ENCODE data around the gene WDFY2.
"Not testable (repeated sequence)": the region's sequence is repeated elsewhere in the genome, so short reads cannot be mapped to it uniquely, and the experiment has no call there.

The WDFY2 gene

DNA sequence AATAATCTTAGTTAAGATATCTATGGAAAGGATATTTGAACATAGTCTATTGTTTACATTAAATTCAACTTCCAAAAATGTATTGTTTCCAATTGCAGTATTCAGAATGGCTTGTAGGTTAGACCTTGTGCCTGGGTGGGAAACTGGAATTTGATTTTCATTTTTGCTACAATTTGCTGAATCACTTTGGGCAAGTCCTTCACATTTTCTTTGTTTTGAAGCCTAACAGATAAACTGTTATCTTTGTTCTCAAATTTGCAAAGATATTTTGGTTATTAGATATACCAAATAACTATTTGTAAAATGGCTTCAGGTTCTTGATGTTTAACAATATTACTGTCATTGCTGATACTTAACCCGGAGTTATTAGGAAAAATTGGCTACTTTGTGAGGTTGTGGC is 82.6 kb downstream of the WDFY2 start:
- FAIRE-seq, result no peak

DNA sequence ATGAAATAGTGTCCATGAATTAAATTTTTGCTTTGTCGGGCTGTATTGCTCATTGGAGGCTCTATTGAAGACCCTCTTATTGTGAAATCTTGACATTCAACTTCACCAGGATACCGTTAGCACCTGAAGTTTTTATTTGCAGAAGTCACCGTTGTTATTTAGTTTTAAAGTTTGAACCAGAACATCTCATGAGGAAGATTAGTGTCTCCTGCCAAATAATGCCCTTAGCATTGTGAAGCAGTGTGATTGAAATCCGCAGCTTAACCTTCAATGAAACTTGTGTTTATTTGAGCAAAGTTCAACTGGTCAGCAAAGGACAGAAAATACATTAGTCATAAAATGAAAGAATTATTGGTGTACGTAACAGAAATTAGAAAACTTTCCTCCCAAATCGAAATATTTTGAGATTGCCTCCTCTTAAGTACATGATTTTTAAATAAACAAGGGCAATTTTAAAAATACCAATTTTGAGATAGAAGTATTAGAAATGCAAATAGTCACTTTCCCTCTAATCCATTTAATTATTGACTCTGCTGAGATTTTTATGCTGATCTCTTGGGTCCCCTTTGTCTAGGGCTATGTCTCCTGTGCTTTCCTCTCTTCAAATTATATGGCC is 84.4 kb downstream of the WDFY2 start:
- no peak for FAIRE-seq

DNA sequence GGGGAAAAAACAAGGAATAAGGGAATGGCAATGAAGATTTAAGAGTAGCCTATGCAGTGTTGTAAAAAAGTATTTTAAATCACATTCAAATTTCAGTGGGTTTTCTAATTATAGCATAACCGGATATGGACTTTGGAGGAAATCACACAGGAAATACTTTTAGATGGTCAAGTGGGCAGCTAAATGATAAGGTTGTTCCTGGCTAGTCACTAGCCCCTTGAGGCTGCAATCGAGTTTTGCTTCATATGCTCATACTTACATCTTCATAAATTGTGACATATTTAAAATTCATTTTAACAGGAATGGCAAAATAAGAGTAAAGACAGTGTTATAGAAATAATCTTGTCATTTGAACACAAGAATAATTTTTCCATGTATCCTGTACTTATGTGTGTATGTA is 88.9 kb downstream of the WDFY2 start:
- peak; percentile 55 for FAIRE-seq

DNA sequence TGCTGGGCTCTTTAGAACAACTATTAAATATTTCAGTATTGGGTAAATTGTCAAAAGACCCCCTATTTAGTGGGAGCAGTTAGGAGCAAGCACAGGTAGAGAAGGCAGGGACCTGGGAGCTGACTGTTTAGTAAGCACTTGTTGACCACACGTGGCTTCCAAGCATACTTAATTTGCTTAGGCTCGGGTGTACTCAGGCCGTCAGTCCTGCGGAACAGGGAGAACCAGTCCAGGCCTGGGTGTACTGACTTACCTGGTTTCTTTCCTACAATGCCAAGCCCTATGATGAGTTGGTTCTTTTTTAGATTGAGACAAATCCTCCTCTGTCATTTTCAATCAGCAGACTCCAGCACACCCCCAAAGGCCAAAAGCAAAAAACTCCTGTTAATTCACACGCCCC is 90.0 kb downstream of the WDFY2 start:
- FAIRE-seq, result no peak

DNA sequence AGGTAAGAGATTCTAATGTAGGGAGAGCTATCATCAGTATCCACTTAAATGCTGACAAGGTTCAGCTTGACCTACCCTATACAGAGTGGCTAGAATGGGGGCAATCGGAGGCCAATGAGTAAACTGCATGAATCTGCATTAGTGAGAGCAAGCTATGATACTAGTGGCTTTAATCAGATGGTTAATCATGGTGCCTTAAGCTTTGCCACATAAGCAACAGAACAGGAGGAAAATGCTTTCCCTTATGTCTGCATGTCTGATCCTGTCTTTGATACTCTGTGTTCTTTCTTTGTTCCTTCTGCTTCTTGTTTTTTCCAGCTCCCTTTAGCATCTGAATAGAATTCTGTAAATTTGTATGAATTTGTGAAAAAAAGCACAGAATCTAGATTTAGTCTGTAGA is 91.1 kb downstream of the WDFY2 start:
- no peak for FAIRE-seq

DNA sequence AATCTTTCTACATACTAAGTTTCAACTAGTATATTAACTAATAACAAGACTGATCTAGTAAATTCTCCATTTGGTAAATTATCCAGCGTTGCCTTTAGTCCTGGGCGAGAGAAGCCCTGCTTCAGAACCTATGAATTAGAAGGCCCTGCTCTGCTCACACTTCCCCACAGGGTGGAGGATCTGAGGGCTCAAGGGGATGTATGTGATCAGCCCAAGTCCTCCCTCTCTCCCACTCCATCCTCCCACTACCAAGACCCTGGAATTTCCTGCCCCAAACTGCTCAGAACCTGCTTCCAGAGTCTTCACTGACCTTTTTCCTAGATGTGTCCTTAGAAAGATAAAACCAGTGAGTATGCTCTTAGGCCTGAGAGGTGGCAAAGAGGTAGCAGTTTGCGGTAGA is 91.6 kb downstream of the WDFY2 start:
- no peak for FAIRE-seq

DNA sequence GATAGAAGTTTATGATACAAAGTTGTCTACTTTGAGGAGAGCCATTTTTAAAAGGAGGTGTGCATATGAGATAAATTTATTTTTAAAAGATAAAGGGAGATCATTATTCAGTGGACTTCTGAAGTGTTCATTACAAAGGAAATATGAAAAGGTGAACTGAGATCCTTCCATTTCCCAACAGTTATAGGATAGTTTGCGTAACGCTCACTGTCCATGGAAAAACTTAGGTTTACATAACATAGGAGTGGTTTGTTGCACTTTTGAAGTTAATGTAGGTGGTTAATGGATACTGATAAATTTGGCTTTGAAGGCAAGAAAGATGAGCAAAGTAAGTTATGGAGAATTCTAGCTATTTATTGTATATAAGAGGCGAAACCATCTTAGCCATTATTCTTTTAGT is 92.5 kb downstream of the WDFY2 start:
- no peak for FAIRE-seq

DNA sequence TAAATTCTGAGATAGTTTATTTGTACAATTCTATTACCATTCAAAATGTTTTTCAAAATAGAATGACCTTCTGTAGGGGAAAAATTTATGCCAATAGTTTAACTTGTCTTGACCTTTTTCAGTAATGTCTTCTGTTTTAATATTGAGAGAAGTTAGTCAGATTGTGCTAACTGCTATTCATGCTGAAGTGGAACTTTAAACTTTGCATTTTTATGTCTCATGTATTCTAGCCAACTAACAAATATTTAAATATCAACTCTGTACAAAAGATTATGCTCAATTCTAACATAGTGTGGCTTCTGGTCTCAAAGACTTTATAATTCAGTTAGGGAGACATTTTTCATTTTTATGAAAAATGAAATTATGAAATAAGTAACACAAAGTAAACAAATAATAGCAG is 94.2 kb downstream of the WDFY2 start:
- no peak for FAIRE-seq

DNA sequence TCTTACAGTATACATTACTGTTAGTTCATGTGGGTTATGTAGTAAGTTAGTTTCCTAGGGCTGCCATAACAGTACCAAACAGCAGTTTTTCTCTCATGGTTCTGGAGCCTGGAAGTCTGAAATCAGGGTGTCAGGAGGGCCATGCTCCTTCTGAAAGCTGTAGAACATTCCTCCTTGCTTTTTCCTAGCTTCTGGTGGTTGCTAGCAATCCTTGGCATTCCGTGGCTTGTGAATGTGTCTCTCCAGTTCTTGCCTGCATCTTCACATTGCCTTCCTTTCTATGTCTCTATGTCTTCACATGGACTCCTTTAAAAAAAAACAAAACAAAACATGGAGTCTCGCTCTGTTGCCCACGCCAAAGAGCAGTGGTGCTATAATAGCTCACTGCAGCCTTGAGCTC is 95.4 kb downstream of the WDFY2 start:
- no peak for FAIRE-seq

DNA sequence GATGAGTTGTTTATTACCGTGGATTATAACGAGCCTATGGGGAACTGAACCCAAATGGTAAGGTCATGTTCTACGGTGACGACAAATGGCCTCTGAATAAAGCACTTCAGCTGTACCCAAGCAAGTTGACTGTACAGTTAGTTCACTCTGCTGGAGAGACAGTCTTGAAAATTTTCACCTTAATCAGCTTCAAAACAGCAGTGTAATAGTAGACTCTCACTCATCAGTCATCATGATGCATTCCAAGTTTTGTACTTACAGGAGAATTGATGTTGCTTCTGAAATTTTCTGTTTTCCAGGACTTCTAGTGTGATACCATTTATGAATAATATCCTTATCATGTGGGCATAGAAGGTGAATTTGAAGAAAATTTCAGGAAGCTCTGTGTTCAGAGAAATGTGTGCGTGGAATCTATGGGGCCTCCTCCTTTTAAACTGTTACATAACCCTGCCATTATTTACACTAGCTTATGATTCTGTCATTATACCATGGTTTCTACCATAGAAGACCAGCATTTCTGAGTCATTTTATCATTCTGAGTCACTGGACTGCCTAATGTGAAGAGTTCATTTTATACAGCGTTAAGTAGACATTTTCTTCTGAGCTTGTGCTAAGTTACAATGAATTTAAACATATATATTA is 96.9 kb downstream of the WDFY2 start:
- no peak for FAIRE-seq

DNA sequence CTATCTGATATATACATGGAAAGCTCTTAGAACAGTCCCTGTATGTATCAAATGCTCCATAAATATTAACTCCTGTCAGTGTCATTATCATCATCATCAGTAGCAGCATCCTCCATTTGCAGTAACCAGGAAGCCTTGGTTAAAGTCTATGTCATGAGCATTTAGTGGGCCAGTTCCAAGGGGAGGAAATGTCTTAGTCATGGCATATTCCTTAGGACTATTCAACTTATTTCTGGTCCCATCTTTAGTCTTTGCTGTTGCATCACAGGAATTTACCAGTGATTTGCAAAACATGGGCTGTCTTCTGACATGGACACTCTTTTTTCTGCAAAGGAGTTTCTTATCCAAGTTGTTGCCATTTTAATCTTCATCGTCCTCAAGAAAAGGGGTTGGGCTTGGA is 98.4 kb downstream of the WDFY2 start:
- no peak for FAIRE-seq

DNA sequence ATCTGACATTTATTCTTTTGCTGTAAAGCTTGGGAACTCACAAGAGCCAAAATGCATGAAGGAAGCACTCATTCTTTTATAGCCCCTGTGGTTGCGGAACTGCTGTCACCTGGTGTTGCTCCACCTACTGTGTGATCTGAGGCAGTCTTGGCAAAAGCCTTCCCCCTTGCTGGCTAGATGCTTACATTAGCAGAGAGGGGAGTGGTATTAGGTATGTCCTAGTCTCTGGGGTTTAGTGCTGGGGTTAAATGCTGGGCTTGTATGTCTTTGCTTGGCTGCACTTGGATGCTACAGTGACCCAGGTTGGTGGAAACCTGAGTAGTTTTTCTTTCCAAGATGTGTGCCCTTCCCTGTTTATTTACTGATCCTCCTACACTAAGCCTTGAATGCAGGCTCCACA is 99.3 kb downstream of the WDFY2 start:
- FAIRE-seq, result no peak

DNA sequence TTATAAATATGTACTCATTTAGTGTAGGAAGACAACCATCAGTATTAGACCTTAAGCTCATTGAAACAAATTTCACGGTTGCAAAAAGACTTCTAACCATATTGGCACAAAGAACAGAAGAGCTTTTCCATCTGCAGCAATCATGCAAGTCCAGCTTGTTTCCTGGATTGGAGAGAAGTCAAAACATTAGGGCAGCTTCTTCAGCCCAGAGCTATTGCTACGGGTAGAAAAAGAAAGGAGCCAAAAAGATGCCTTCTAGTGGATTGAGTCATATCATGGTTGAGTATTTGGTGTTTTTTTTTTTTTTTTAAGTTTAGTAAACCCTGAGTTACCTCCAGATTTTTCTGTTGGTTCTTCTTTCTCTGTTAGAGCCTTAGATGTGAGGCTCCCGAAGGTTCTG is 99.8 kb downstream of the WDFY2 start:
- no peak for FAIRE-seq

DNA sequence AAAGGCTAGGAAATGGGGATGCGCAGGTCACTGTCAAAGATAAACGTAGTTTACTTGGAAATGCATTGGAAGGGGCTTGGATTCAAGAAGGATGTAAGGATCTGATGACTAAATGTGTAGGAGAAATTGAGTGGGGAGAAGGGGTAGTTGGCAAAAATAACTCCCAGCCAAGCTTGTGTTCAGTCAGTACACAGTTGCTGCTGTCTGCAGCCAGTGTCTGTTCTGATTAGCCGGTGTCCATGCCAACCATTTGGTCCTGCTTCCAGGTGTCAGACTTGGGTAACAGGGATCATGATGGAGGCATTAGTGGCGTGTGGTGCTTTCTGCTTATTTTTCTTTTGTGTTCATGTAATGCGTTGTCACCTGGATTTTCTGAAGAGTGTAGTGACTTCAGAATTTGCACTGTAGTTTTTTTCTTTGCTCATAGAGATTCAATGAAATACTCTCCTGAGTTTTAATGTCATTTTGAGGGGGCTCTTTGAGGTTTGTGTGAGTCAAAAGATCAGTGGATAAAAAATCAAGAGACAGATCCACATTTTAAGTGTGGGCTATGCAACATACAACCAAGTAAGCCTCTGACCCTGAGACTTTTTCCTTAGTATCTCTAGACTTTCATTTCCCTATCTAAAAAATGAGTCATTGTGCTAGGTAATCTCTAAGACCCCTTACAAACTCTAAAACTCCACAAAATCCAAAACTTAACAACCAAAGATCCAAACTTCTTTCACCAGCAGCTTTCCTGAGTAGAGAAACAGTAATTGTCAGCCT is 103.9 kb downstream of the WDFY2 start:
- FAIRE-seq, result no peak

DNA sequence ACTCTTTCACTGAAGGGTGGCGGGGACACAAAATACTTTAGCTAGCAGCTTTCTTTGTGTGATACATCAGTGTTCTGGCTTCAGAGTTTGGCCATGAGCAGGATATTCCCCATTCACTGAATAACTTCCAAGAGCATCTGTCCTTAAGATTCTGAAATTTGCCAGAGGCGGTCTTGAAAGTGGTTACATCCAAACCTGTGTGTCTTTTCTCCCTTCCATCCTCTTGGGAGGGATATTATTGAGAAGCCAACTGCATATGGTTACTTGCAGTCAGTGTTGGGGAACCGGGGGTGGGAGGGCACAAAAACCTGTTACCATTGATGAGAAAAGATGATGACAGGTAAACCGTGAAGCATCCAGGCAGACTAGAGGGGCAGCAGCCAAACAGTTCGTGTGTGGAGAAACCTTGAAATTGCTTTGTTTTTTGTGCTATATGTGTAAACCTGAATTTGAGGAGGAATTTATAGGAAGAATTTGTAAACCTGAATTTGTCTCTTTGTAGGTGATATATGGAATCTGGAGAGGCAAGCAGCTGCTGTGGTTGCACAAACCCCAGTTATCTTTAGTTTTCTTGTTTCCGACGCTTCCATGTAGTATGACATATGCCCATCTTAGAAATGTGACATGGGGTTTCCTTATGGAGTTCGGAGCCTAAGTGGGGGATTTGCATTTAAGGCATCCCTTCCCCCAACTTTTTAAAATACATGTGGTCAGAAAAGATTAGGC is 104.8 kb downstream of the WDFY2 start:
- FAIRE-seq, result no peak

DNA sequence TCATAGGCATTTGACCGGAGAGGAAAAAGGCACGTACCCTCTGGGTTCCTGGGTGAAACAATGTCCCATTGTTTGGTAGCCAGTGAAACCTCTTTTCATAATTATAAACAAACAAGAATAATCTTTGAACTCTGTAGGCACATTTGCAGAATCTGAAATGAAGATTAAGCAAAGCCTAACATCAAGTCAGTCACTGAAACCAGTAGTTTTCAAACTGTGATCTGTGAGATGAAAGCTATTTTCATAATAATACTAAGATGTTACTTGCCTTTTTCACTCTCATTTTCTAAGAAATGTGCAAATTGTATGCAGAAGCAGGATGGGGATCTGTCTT is 105.4 kb downstream of the WDFY2 start:
- no peak for FAIRE-seq

DNA sequence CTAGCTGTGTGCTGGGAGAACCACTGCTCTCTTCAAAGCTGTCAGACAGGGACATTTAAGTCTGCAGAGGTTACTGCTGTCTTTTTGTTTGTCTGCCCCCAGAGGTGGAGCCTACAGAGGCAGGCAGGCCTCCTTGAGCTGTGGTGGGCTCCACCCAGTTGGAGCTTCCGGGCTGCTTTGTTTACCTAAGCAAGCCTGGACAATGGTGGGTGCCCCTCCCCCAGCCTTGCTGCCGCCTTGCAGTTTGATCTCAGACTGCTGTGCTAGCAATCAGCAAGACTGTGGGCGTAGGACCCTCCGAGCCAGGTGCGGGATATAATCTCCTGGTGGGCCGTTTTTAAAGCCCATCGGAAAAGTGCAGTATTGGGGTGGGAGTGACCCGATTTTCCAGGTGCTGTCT is 111.4 kb downstream of the WDFY2 start:
- FAIRE-seq, result not testable (repeated sequence)

DNA sequence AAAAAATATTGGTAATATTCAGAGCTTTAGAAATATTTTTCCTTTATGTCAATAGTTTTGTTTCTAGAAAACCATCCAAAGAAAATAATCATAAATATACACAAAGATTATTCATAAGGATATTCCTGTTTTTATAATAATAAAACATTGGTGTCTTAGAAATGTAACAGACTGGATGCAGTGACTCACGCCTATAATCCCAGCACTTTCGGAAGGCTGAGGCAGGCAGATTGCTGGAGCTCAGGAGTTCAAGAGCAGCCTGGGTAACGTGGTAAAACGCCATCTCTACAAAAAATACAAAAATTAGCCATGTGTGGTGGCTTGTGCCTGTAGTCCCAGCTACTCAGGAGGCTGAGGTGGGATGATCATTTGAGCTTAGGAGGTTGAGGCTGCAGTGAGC is 112.9 kb downstream of the WDFY2 start:
- FAIRE-seq, result no peak

DNA sequence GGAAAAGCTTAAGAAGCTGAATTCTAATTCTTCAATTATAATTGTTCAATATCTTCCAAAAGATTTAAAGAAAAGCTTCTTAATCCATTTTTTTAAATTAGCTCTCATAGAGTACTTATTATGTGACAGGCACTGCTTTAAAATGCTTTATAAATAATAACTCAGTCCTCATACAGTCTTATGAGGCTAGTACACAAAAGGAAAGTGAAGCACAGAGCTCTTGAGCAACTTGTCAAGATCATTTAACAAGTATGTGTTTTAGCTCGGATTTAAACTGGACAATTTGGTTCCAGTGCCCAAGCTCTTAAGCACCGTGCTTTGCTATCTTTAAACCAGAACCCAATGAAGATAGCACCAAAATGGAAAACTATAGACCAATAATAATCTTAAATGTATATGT is 113.6 kb downstream of the WDFY2 start:
- no peak for FAIRE-seq

DNA sequence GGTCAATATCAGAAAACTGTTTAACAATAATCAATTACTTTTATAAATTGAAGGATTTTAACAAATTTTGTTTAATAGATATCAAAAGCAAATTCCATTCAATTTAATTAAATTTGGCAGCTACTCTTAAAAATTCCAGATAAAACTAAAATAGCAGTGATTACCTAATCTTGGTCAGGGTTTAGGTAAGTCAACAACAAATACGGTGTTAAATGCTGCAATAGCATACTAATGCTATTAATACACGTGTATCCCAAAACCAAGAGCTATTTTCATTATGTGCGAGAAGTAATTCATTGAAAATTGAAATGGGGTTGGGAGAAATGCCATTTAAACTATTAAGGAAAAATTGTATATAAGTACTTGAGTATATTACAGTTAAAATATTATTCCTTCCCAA is 114.1 kb downstream of the WDFY2 start:
- no peak for FAIRE-seq

DNA sequence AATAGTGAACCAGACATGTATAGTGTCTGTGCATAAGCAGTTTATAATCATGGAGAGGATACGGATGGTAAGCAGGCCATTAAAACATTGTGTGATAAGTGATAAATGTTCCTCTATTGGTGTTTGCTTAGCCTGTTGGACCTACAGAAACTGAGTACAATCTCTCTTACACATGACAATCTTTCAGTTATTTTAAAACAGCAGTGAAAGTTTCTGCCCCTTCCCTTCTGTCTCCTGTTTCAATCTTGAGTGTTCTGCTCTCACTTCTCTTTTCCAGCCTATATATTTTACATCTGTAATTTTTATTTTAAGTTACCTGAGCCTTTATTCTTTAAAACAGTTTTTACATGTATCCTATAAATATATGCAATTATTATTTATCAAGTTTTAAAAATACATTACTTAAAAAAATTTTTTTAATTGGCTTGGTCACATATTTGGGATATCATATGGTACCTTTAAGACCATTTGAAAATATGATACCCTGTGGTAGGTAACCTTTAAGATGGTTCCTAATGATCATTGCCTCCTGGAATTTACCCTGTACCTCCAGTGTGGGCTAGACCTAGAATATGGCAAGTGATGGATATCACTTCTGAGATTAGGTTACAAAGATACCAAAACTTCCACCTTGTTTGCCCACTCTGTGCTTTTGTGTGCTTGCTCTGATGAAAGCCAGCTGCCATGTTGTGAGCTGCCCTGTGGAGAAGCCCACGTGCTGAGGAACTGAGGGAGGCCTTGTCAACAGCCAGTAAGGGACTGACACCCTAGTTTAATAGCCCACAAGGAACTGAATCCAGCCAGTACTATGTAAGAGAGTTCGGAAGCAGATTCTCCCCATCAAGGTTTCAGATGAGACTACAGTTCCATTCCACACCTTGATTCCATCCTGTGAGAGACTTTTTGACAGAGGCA is 120.4 kb downstream of the WDFY2 start:
- FAIRE-seq, result no peak

DNA sequence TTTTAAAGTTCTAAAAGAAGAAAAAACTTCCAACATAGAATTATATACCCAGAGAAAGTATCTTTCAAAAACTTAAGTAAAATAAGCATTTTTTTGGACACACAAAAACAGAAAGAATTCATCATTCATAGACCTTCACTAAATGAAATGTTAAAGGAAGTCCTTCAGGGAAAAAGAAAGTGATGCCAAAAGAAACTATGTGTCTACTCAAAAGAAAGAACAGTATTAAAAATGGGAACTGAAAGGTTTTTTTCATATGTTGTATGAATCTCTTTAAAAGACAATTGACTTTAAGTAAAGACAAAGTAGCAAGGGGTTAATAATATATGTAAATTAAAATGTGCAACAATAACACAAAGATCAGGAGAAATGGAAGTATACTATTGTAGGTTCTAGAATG is 123.2 kb downstream of the WDFY2 start:
- FAIRE-seq, result no peak

DNA sequence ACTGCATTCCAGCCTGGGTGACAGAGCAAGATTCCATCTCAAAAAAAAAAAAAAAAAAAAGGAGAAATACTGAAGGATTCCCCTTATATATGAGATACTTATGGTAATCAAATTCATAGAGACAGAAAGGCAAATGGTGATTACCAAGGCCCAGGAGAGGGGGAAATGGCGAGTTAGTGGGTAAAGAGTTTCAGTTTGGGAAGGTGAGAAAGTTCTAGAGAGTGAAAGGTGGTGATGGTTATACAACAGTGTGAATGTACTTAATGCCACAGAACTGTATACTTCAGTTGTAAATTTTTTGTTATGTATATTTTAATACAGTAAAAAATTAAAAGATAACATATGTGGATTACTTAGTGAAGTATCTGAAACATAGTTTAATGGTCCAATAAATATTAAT is 129.5 kb downstream of the WDFY2 start:
- no peak for FAIRE-seq
